Measurements from ENCODE around the gene MIEN1.
"Not testable (repeated sequence)": the region's sequence is repeated elsewhere in the genome, so short reads cannot be mapped to it uniquely, and the experiment has no call there.

MIEN1 gene

DNA sequence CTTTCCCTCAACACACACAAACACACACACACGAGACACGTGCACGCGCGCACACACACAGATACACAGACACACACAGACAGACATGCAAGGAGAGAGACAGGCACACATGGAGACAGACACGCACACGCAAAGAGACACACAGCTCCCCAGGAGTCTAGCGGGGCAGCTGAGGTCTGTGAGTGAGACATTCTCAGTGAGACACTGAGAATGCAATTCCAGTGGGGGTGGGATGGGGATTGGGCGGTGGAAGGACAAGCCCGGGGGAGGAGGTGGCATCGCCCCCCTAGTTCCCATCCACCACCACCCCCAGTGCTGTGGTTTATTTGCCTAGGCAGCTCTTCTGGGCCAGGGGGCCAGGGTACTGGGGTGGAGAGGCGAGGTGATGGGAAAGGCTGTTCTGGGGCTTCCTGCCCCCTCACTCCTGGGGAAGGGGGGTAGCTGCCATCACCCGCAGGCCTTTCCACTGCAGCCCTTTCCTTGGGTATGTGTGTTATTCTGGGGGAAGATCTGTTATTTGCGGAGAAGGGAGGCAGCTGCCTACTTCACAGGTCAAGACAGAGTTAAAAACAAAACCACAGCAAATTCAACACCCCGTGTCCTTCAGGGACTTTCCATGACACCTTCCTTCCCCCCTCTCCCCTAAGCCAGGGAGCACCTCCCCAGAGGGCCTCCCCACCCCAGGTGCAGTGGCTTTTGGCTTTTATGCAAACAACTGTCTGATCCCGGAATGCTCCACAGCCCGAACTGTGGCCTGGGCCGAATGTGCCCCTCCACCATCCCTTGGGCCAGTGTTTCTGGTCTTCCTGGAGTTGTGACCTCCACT, 25.4 kb upstream of the MIEN1 start:
- DNase-seq (ENCODE audit: low read depth) = no peak

DNA sequence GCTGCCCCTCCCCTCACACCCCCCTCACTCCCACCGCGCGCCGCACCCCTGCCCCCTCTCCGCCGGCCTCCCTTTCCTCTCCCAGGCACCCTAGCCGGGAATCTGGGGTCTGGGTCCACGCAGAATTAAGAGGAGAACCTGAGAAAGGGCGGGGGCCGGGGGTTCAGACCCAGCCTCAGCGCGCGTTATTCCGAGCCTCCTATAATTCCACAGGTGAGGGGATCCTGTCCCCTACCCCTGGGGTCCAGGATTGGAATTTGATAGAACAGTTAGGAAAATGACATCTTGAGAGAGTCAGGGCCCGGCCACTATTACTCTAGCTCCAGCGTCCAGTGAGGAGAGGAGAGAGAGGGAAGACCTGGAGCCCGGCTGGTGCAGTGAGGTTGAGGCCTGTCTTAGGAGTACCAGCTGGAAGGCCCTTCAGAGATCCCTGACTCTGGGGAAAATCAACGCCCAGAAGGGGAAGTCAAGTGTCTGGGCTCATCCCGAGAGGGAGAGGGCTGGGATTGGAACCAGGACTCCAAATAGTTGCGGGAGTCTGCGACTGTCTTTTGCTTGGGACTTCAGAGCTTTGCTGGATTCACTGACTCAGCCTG, 24.7 kb upstream of the MIEN1 start:
- no peak for DNase-seq (ENCODE audit: low read depth)

- peak; percentile 93 for DNase-seq (ENCODE audit: low read depth)
Measured at GRCh38 chr17:39754161-39754957, 24.0 kb upstream of the MIEN1 start.

- peak; percentile 54 for DNase-seq (ENCODE audit: low read depth)
Measured at GRCh38 chr17:39753514-39754160, 23.3 kb upstream of the MIEN1 start.

- DNase-seq (ENCODE audit: low read depth) = no peak
Measured at GRCh38 chr17:39752241-39752881, 22.0 kb upstream of the MIEN1 start.

DNA sequence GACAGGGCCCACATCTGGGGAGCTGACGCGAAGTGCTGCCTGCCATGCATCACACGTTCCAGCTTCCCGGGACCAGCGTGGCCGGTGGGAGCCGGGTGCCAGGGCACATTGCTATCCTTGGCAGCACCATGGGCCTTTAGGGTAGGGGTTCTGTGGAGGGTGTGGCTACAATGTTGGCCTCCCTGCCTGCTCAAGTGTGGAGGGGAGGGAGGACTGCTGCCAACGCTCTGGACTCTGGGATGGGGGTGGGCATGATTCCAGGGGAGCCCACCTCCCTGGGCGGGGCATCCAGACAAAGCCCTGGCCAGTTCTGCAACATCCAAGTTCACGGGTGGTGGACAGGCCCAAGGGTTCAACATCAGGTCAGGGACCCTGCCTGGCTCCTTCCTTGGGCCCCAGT, 21.3 kb upstream of the MIEN1 start:
- no peak for DNase-seq (ENCODE audit: low read depth)

- DNase-seq (ENCODE audit: low read depth) = no peak
Measured at GRCh38 chr17:39751016-39751543, 20.7 kb upstream of the MIEN1 start.

DNA sequence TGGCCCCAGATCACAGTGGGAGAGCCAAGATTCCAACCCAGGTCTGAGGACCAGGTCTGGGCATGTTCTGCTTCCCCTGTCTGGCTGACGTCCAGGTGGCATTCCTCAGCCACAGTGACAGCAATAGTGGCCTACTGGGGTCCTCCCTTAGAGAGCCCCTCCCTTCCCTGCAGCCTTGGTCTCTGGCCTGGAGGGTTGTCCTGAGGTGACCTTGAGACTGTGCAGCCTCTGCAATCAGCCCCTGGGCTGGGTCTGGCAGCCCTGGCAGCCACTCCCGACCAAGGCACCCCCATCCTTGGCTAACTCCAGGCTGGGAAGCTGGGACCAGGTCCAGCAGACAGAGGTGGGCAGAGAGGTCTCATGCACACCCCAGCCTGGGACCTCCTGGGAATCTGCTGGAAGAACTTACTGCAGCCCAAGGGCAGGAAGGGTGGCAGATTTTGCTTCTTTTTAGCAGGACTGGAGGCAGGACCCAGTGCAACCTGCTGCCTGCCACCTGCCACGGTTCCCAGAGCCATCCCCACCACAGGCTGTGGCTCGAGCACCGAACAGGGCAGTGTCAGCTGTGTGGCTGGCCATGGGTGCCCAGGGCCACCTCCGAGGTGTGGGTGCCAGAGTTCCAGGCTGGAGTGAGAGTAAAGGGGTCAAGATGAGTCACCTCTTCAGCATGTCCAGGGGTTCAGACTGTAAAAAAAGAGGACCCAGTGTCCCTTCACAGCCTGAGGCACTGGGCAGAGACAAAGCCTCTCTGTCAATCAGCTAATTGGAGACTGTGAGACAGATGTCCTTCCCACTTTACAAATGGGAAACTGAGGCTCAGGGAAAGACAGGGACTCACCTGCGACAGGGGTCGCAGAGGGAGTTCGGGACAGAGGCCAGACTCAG, 20.0 kb upstream of the MIEN1 start:
- DNase-seq (ENCODE audit: low read depth) = no peak

DNA sequence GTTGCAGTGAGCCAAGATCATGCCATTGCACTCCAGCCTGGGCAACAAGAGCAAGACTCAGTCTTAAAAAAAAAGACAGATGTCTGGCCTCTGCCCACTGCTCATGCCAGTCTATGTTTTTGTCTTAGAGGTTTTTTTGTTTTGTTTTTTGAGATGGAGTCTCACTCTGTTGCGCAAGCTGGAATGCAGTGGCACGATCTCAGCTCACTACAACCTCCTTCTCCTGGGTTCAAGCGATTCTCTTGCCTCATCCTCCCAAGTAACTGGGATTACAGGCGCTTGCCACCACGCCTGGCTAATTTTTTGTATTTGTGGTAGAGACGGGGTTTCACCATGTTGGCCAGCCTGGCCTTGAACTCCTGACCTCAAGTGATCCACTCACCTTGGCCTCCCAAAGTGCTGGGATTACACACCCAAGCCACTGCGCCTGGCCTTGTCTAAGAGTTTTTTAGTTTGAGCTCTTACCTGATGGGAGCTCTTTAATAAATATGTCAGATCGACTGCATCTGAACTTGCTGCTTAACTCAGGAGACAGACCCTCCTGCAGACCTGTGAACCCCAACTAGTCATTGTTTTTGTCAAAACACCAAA, 18.2 kb upstream of the MIEN1 start:
- DNase-seq (ENCODE audit: low read depth) = not testable (repeated sequence)

GRCh38 chr17:39747745-39748144, 17.4 kb upstream of the MIEN1 start:
- no peak for DNase-seq (ENCODE audit: low read depth)

GRCh38 chr17:39746145-39746461, 15.8 kb upstream of the MIEN1 start:
- no peak for DNase-seq (ENCODE audit: low read depth)

GRCh38 chr17:39745335-39746144, 15.2 kb upstream of the MIEN1 start:
- DNase-seq (ENCODE audit: low read depth) = no peak

DNA sequence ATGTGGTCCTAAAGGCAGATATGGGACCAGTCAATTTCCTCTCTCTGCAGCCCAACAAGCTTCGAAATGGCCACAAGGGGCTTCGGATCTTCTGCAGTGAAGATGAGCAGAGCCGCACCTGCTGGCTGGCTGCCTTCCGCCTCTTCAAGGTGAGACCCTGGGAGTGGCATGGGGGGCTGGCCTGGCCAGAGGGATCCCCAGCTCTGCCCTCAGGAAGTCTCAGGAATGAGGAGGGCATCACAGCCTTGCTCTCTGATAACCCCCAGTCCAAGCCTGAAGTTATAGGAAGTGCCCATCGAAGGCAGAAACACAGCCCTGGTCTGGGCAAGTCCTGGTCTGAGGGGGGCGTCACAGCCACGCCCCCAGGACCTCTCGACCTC, 14.5 kb upstream of the MIEN1 start:
- no peak for DNase-seq (ENCODE audit: low read depth)

DNA sequence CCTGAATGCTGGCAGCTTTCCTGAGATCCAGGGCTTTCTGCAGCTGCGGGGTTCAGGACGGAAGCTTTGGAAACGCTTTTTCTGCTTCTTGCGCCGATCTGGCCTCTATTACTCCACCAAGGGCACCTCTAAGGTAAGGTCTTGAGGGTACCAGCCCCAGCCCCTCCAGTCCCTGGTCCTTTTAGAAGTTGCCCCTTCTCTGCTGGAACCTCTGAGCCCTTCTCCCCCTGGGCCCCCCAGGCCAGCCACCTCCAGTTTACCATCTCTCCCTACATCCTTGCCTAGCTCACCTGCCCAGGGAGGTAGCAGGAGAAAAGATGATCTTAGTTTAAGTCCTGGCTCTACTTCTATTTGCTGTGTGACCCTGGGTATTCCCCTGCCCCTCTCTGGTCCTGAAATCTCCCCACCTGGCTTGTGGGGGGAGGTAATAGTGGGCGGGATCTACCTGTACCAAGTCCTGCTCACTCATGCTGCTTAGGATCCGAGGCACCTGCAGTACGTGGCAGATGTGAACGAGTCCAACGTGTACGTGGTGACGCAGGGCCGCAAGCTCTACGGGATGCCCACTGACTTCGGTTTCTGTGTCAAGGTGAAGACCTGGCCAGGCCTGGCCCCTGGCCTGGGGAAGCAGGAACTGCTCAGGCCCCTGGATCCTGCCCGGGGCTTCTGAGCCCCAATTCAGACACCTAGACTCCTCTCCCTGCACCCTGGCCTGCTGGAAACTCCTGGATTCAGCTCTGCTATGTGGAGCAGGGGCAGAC, 13.9 kb upstream of the MIEN1 start:
- DNase-seq (ENCODE audit: low read depth) = no peak

- no peak for DNase-seq (ENCODE audit: low read depth)
Measured at GRCh38 chr17:39742856-39743436, 12.6 kb upstream of the MIEN1 start.

DNA sequence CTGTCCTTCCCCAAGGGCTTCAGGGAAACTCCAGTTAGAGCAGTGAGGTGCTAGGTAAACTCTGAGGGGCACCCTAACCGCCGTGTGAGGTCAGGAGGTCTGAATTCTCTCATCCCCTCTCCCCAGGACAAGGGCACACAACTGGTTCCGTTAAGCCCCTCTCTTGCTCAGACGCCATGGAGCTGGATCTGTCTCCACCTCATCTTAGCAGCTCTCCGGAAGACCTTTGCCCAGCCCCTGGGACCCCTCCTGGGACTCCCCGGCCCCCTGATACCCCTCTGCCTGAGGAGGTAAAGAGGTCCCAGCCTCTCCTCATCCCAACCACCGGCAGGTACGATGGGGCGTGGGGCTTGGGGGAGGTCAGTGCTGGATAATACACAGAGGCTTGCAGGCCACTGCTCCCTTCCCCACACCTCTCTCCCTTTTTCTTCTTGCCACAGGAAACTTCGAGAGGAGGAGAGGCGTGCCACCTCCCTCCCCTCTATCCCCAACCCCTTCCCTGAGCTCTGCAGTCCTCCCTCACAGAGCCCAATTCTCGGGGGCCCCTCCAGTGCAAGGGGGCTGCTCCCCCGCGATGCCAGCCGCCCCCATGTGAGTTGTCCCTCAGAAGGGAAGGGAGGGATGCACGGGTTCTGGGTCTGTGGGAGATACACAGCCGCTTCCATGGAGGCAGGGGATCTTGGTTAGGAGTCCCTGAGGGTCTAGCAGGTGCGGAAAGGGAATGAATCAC, 12.0 kb upstream of the MIEN1 start:
- DNase-seq (ENCODE audit: low read depth) = no peak

- DNase-seq (ENCODE audit: low read depth) = no peak
Measured at GRCh38 chr17:39740357-39741111, 10.2 kb upstream of the MIEN1 start.
